Measurements from ENCODE around the gene RBFOX2. TPM values are rescaled to one million over a fixed set of nuclear protein-coding genes. Genes with fewer than 3 reads are reported as not detected.

Gene RBFOX2
- total RNA-seq, 1 donor from 2014 or later = 107 TPM

GRCh38 chr22:35688913-35689675 lies 339.5 kb downstream of the RBFOX2 start:
- DNase-seq = no peak

Other genes starting within 250 kb of the RBFOX2 start
- gene APOL3, start 131.9 kb upstream of the RBFOX2 start, total RNA-seq = 212 and 214 TPM in 2 replicates
- 2.4 and 3.1 TPM in 2 replicates for gene APOL4, start 173.0 kb upstream of the RBFOX2 start, total RNA-seq
- gene APOL2, start 210.7 kb upstream of the RBFOX2 start, total RNA-seq = 57.7 and 67.7 TPM in 2 replicates
- 29.5 and 34.9 TPM in 2 replicates for gene APOL1, start 224.3 kb upstream of the RBFOX2 start, total RNA-seq

Measured in dermis blood vessel endothelial cell (primary cell).